NCI-H128 (cell line): ENCODE measurements around the gene TYRO3.

ENCODE experiments used
- DNase-seq: peaks from one replicate; lab custom pipeline; 2025; ENCODE audit not compliant: unreplicated experiment; lab: John Stamatoyannopoulos, UW

Gene TYRO3

GRCh38 chr15:41558400-41559238, at the start of gene TYRO3:
TYRO3 (plus strand) TSS chr15:41559212; CDS start chr15:41559258, 46 bp downstream.
- DNase-seq, result no peak

- DNase-seq, result no peak
Observed at GRCh38 chr15:41510728-41511127, 48.3 kb upstream of the TYRO3 start.

- no peak for DNase-seq
Observed at GRCh38 chr15:41511331-41511898, 47.6 kb upstream of the TYRO3 start.

DNA sequence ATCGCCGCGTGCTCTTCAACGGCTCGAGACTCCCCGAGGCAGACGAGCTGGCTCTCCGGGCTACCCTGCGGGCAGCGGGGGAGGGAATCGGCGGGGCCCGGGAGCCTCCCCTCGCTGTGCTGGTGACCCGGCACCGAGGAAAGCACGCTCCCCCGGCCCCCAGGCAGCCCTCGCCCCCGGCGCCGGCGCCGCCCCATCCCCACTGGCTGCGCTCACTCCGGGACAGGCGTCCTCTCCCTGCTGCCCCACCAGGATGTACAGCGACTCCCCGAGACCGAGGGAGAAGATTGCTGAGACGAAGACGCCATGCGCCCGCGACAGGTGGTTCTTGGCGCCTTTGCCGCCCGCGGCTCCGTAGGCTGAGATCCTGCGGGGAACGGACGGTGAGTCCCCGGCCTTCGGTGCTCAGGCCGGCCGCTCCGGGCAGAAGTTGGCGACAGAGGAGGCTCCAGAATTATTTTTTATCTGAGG, 47.1 kb upstream of the TYRO3 start:
- no peak for DNase-seq

DNA sequence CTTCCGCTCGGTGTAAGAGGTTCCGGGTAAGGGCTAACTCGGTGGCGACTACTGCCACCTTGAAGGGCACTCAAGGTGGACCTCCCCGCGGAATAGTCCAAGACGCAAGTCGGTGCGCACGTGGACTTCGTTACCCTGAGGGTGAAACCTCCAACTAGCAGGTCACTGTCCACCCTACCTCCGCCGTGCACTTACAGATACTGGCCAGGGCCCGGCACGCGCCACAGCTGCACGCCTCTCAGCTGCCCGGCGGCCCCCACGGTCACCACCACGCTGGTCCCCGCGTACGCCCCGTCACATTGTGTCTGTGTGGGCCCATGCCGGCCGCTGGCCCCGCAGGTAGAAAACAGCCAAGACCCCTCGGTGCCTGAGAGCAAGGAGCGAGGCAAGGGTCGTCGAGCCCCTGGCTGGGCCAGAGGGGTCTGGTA, 46.5 kb upstream of the TYRO3 start:
- no peak for DNase-seq

DNA sequence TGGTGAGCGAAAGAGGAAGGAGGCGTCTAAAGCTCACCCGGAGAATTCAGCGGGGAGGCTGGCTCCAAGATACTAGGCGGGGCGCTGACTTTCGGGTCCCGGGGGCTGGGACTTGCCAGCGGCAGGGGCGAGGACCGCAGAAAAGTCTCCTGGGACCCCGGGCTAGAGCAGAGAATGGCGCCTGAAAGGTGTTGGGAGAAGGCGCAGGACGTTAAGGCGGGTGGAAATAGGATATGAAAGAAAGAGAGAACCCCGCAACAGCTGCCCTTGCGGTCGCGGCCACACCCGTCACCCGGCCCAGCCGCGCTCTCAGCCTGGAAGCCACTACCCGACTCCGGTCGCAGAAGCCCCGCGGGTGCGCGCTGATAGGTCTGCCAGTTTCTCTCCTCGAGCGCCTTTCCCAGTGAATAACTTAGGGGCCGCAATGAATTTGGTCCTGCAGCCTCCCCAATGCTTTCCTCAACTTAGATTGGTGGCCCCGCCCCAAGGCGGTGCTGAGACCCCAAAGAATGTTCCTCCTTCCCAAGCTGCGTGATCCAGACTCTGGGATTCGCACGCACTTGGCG, 46.0 kb upstream of the TYRO3 start:
- no peak for DNase-seq

DNA sequence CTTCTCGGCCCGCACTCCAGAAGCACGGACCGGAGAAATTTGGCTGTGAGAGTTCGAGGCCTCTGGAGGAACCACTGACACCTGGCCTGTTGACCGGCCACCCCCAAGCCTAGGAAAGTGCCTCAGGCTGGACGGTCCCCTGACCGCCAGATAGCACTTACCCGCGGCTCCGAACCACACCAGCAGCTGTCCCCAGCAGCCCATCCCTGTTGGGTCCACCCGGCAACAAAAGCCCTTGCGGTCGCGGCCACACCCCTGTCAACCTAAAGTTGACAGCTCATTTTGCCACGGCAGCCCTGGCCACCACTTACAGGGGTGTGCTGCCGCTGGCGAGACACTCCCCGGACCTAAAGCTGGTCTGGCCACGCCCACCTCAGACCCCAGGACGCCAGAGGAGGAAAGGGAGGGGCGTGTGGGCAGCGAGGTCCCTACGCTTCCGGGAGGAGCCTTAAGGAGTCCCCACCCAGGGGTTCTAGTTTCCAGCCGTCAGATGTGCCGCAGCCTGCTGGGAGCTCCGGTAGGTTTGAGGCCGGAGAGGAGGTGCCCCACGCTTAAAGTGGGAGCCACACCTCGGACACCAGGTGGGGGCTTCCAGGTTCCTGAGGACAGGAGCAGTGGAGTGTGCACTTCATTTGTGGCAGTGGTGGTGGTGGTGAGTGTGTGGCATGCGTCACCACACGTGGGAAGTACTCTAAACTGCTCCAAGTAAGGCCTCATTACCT, 45.3 kb upstream of the TYRO3 start, which contains the start of gene LTK:
TSS of gene LTK (minus strand) at position 322 of the 722 bp plus-strand sequence. CDS start at position 204, 118 bp downstream.
- no peak for DNase-seq

DNA sequence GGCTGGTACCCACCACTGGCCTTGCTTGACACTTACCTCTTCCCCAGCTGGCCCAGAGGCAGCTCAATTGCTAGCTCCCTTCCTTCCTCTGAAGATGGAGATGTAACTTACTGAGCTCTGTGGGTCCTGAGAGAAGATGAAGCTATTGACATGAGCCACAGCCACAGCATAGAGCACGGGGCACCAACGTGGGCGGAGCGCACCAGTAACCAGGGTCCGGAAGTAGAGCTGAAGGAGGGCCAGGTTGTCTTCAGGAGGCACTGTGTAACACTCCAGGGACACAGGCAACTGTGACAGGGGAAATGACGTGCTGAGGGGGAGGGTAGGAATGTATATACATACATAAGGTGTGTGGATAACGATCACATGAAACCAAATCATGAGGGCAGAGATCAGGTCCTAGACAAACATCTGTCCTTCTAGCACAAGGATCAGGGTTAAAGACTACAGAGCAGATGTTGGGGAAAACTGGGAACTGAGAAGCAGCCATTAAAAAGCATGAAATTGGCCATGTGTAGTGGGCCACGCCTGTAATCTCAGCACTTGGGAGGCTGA, 41.0 kb upstream of the TYRO3 start:
- DNase-seq, result no peak

DNA sequence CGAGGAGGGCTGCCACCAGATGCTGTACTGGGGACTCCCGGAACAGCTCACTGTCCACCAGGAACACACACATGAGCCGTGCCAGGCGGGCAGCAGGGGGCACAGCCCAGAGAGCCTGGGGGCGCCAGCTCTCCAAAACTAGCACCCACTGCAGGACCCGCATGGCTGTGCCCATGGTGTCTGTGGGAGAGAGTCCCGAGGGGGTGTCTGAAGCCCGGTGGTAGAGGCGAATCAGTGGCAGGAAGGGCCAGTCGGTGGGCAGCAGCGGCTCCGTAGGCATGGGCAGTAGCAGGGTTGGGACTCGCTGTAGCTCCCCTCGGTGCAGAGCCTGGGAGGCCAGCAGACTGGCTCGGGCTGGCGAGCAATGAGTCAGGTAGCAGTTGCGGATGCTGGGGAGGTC, 38.4 kb upstream of the TYRO3 start:
- DNase-seq, result no peak

GRCh38 chr15:41521614-41522013, 37.4 kb upstream of the TYRO3 start:
- DNase-seq, result no peak

GRCh38 chr15:41523097-41523496, 35.9 kb upstream of the TYRO3 start:
- no peak for DNase-seq

DNA sequence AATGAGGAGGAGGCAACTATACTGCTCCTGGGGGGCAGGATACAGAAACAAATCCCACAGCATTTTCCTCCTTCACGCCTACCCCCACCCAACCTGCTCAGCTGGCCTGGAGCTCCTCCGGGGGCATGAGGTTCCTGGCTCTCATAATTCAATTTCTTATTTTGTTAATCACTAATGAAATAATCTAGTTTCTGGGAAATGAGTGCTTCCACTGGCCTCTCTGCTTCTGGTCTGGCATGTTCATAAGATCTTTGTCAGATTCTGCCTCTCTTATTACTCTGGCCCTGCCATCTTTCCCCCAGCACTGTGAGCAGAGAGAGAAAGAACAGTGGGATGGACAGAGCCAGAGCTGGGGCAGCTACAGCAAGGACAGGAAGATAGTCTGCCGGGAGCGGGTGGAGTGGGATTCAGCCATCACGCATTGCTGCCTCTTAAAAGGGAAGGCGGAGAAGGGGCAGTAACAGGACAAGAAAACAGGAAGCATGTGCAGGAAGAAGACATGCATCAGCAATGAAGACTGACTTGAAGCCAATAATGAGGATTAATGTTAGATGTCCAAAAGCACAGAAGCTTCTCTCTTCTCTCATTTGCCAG, 28.6 kb upstream of the TYRO3 start:
- no peak for DNase-seq

DNA sequence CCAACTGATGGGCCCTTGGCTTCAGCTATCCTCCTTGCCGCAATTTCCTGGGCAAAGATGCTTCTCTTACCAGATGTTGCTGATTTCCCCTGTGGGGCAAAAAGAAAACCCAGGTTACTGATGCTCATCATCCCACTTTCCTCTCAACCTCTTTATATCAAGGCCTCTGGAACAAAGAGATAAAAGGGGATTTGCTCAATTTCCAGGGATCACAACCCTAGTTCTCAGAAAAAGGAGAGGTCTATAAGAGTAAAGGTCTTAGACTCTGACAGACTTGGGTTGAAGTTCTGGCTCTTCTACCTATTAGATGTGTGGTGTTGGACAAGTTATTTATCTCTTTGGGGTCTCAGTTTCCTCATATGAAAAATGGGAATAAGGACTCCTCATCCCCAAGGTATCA, 23.5 kb upstream of the TYRO3 start:
- no peak for DNase-seq

- DNase-seq, result no peak
Observed at GRCh38 chr15:41536866-41537265, 22.1 kb upstream of the TYRO3 start.

DNA sequence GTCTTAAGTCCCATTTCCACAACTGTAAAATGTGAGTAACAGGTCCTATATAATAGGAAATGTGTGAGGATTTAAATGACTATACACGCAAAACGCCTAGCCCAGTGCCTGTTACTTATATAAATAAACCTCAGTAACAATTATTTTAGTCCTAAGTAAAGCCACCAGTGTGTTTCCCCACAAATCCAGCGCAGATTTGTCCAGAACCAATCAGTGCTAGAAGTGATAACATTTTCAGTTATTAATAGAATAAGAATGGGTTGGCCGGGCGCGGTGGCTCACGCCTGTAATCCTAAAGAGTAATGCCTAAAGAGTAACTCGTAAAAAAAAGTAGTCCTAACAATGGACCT, 15.5 kb upstream of the TYRO3 start:
- DNase-seq, result no peak

DNA sequence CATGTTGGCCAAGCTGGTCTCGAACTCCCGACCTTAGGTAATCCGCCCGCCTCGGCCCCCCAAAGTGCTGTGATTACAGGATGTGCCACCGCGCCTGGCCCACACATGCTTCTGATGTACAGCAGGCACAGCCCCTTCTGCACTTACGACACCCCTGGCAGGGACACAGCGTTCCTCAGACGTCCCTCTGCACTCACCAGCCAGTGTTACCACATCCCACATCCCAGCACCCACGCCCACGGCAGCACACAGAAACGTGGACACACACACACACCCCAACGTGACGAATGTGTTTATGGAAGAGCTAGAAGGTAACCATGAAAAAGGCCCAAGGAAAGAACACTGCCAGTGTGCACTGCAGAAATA, 14.4 kb upstream of the TYRO3 start:
- no peak for DNase-seq

GRCh38 chr15:41545218-41545617, 13.8 kb upstream of the TYRO3 start:
- no peak for DNase-seq

DNA sequence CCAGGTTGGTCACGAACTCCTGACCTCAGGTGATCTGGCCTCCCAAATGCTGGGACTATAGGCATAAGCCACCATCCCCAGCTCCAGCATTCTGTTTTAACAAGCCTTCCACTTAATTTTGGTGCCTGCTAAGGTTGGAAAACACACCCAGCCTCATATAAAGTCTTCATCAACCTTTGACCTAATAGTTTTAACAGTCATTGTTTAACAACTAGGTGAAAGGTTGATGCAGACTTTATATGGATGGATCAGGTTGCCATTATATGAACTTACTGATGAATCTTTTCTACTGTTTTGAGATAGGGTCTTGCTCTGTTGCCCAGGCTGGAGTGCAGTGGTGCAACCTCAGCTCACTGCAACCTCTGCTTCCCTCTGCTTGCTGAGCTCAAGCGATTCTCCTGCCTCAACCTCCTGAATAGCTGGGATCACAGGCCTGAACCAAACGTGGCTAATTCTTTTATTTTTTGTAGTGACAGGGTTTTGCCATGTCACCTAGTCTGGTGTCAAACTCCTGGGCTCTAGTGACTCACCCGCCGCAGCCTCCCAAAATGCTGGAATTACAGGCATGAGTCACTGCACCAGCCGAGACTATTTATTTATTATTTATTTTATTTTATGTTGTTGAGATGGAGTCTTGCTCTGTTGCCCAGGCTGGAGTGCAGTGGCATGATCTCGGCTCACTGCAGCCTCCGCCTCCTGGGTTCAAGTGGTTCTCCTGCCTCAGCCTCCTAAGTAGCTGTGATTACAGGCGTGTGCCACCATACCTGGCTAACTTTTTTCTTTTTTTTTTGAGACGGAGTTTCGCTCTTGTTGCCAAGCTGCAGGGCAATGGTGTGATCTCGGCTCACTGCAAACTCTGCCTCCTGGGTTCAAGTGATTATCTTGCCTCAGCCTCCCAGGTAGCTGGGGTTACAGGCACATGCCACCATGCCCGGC, 11.9 kb upstream of the TYRO3 start:
- no peak for DNase-seq

DNA sequence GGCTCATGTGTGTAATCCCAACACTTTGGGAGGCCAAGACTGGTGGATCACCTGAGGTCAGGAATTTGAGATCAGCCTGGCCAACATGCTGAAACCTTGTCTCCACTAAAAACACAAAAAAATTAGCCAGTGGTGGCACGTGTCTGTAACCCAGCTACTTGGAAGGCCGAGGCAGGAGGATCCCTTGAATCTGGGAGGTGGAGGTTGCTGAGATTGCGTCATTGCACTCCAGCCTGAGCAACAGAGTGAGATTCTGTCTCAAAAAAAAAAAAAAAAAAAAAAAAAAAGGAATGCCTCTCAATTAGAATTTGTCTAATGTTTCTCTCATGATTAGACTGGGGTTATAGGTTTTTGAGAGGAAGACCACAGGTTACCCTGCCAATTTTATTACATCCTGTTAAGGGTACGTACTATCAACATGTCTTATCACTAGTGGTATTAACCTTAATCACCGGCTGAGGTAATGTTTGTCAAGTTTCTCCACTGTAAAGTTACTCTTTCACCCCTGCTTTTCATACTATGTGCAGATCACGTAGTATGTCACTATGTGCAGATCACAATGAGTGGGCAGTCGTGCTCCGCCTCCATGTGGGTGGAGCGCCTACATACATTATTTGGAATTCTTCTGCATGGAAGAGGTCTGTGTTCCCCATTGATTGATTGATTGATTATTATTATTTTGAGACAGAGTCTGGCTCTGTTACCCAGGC, 8.8 kb upstream of the TYRO3 start:
- DNase-seq, result no peak
